NCI-H2081 (cell line): ENCODE measurements around the gene KIAA0825.

ENCODE experiments used
- DNase-seq, 2 experiments: peaks; one replicate each; lab custom pipeline; 2025; lab: John Stamatoyannopoulos, UW

The KIAA0825 gene

GRCh38 chr5:94618493-94619328, at the start of gene KIAA0825, which contains the start of gene SLF1:
Gene KIAA0825, minus strand, starts transcription at chr5:94618604. Its CDS starts 81,478 bp downstream, at chr5:94537126.
Gene SLF1, plus strand, starts transcription at chr5:94618669. Its CDS starts 10,142 bp downstream, at chr5:94628811.
- DNase-seq, result peak; percentile 49 to 75

- DNase-seq, result no peak
Measured at GRCh38 chr5:94667937-94668336, 49.5 kb upstream of the KIAA0825 start.

DNA sequence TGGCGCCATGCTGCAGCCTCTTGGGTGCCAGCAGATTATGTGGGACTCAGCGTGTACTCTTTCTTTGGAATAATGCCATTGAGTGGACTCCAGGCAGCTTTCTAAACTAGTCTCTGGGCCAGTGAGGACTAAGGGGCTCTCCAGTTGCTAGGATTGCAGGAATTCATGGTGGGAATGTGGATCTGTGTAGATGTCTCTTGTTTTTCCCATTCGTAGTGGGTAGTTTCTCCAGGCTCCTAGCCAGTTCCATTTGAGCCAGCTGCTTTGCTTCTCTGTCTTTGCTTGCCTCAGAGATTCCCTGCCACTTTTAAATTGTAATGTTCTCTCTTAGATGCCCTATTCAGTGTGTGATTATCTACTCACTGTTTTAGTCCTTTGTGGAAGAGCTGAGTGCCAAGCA, 42.7 kb upstream of the KIAA0825 start:
- DNase-seq, result no peak

- DNase-seq, result no peak
Measured at GRCh38 chr5:94660506-94660905, 42.1 kb upstream of the KIAA0825 start.

DNA sequence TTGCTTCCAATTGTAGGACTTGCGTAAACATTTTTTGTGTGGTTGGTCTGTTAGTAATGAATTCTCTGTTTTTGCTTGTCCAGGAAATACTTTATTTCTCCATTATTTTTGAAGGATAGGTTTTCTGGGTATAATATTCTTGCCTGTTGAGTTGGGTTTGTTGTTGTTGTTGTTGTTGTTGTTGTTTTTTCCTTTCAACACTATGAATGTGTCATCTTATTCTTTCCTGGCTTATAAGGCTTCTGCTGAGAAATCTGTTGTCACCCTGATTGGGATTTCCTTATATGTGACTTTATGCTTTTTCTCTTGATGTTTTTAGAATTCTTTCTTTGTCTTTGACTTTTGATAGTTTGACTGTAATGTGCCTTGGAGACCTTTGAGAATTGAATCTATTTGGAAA, 39.9 kb upstream of the KIAA0825 start:
- DNase-seq, result no peak

- DNase-seq, result no peak
Measured at GRCh38 chr5:94649874-94650273, 31.5 kb upstream of the KIAA0825 start.

DNA sequence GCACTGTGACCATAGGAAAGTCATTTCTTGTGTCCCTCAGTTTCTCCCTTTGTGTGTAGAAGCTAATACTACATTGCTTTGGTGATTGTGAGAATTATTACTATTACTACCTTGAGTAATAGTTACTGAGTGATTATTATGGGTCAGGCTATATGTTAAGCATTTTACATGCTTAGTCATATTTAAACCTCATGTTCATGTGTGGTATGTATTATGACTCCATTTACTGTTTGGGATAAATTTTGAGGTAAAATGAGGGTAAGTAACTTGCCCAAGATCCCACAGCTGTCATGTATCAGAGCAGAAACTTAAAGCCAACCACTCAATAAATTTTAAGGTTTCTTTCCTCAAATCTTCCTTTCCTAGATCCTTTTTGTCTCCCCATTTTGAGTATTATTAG, 28.4 kb upstream of the KIAA0825 start:
- DNase-seq, result no peak

GRCh38 chr5:94645053-94645452, 26.6 kb upstream of the KIAA0825 start:
- DNase-seq, result no peak

DNA sequence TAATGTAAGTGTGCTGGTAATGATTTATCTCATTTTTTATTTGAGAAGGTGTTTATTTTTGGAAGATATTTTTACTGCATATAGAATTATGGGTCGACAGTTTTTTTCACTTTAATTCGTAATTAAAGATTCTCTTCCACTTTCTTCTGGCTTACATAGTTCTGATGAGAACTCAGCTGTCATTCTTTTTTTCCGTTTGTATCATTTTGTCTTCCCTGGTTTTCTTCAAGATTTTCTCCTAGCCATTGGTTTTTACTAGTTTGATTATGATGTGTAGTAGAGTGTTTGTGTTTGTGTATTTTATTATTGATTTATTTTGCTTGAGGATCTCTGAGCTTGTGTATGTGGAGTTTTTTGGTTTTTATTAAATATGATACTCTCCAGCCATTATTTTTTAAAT, 21.8 kb upstream of the KIAA0825 start:
- no peak for DNase-seq

DNA sequence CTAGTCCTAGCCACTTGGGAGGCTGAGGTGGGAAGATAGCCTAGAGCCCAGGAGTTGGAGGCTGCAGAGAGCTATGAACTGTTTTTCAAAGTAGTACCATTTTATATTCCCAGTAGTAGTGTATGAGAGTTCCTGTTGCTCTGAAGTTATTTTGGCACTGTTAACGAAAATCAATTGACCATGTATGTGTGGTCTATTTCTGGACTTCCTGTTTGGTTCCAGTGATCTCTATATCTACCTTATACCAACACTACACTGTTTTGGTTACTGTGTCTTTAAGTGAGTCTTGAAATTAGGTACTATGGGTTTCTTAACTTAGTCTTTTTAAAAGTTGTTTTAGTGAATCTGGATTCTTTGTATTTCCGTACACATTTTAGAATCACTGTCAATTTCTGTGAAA, 13.6 kb upstream of the KIAA0825 start:
- DNase-seq, result no peak

DNA sequence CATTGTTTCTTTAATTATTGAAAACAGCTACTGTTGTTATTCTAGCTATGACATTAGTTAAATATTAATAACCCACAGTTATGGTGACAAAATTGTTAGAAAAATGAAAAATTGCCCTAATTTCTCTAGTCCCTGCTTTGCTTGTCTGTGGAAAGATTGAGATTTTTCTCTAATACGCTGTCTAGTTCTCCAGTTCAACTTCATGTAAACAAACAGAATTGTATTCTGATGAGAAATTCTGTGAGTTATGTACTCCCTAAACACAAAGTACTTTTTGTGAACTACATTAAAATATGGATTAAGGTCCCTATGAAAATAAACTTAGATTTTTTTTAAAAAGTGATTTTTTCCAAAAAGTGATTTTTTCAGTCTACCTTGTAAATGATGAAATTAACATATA, 8.8 kb upstream of the KIAA0825 start:
- no peak for DNase-seq

- no peak for DNase-seq
Measured at GRCh38 chr5:94623877-94624276, 5.5 kb upstream of the KIAA0825 start.

DNA sequence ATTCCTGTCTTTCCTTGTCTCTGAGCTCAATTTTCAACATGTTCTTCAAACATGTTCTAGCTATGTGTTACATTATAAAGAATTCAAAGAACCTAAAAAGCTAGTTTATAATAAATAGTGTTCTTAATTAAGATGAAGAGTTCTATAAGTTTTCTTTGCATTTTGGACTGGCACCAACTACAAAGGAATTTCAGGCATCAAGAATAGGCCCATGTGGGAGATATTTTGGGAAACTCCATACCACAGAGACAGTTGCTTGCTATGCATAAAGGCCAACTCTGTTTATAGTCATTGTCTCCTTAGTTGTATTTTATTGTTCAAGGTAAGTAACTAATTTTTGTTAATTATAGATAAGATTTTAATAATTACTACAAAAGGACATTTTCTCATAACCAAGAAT, 4.6 kb upstream of the KIAA0825 start:
- no peak for DNase-seq

DNA sequence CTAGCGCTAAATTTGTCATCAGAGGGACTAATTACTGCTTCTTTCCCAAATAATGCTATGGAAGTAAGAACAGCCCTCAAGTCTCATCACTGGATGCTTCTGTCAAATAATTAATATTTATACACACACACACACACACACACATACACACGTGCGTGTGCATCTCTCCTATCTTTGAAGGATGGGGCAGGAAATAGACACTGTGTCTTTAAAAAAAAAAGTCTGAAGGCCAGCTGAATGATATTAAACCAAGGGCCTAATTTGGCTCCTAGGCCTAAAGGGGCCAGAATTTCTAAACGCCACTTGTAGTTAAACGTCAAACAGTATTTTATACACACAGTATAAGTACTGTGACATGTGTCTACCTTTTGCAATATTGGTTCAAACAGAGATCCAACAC, 3.4 kb upstream of the KIAA0825 start:
- DNase-seq, result no peak

DNA sequence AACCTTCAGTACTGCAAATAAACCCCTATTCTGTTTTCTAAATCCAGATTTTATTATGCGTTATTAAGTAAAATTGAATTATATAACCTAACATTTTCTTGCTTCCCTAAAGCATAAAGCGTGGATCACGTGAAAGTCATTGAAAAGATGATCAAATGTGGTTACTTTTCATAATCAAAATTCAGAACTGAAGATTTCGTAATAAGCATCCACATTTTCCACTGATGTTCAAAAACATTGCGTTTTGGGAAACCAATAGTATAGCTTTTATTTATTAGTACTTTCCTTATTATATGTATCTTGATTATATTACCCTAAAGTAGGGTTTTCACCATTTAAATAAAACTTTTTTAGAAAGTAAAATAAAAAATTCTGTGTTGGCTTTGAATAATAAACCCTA, 1.9 kb upstream of the KIAA0825 start:
- DNase-seq, result no peak

GRCh38 chr5:94618029-94618492, 343 bp downstream of the KIAA0825 start:
- peak in 1 of 2 experiments; percentile 5 for DNase-seq

- no peak for DNase-seq
Measured at GRCh38 chr5:94615862-94616261, 2.5 kb downstream of the KIAA0825 start.

DNA sequence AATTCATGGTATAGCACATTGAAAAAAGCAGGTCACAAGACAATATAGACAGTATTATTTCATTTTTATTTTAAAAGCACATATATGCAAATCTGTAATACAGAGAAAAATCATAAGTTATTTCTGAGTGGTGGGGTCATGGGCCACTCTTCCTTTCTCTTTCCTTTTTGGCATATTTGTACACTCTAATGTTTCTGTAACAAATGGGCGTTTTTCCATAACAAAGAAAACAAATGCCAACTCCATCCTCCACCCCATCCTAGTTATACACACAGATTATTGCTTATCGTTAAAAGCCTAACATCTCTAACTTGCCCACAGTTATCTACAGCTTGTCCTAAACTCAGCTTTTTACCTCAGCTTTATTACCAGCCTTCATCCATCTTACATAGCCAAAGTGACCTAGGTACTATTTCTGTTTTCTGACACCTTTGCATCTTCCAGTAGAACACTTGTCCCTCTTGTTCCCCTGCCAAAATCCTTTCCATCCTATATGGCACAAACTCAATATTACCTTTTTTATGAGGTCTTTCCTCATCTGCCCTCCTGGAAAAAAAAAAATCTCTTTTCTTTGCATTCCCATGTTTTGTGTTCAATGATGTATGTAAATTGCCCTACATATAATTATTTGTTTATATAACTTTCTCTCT, 4.1 kb downstream of the KIAA0825 start:
- no peak for DNase-seq

GRCh38 chr5:94613583-94613982, 4.8 kb downstream of the KIAA0825 start:
- no peak for DNase-seq

- no peak for DNase-seq
Measured at GRCh38 chr5:94595281-94595840, 23.0 kb downstream of the KIAA0825 start.

GRCh38 chr5:94577466-94578245, 40.7 kb downstream of the KIAA0825 start:
- DNase-seq, result no peak

GRCh38 chr5:94575196-94575595, 43.2 kb downstream of the KIAA0825 start:
- DNase-seq, result no peak
